Activated CD4-positive, alpha-beta T cell treated with anti-CD3 and anti-CD28 coated beads for 36 hours (primary cell): ENCODE results near the gene RPL3. TPM values are rescaled to one million over a fixed set of nuclear protein-coding genes. Genes with fewer than 3 reads are reported as not detected.
A peak's percentile ranks its signal among the peaks of the same experiment; 100 is the strongest.

Experiments
- ATAC-seq: fragments of 200-7000 bp; cut with Tn5 transposase; one replicate; pipeline ENCODE4 v1.10.0; 2021; ENCODE audit warnings: mild to moderate bottlenecking, moderate library complexity
- CTCF ChIA-PET: fragments of 350-600 bp; sonication (Branson Sonifier 250); formaldehyde crosslinking; loops from one replicate; lab custom pipeline; 2021; ENCODE audit warnings: antibody characterized with exemption; lab: Charles Lee
- POLR2A ChIA-PET: fragments of 350-600 bp; sonication (Branson Sonifier 250); formaldehyde crosslinking; loops from one replicate; lab custom pipeline; 2021; ENCODE audit warnings: antibody characterized with exemption, inconsistent platforms; lab: Charles Lee
- DNase-seq: peaks from one replicate; pipeline ENCODE4 v3.0.0-alpha.2; 2020
- H3K27ac Mint-ChIP-seq: one replicate; pipeline ENCODE4 v1.8.0; 2021; ENCODE audit warnings: mixed read lengths
- H3K27me3 Mint-ChIP-seq: one replicate; pipeline ENCODE4 v1.8.0; 2021; ENCODE audit warnings: mixed read lengths
- H3K36me3 Mint-ChIP-seq: one replicate; pipeline ENCODE4 v1.8.0; 2021; ENCODE audit warnings: low read depth, mixed read lengths
- H3K4me1 Mint-ChIP-seq: one replicate; pipeline ENCODE4 v1.8.0; 2021; ENCODE audit warnings: mixed read lengths
- H3K4me3 Mint-ChIP-seq: one replicate; pipeline ENCODE4 v1.8.0; 2021; ENCODE audit warnings: mild to moderate bottlenecking, moderate library complexity, mixed read lengths
- H3K9me3 Mint-ChIP-seq: one replicate; pipeline ENCODE4 v1.8.0; 2021; ENCODE audit warnings: low read depth, mixed read lengths
- intact Hi-C, 2 experiments: fragments of 100-400 bp; cut with DNase I in 1 of 2; cut with micrococcal nuclease in 1 of 2; formaldehyde crosslinking; loops; one replicate each; pipeline versions ENCODE4 v1.14.2 to v1.15.1; 2022 to 2024; cut with DNase I, micrococcal nuclease
- total RNA-seq, 2 experiments: library from RNA; stranded (reverse); gene quantifications; one replicate each; pipeline ENCODE4 v1.2.3, GENCODE V29; 2021

The RPL3 gene
- total RNA-seq = 1,000 to 10,000 TPM; 2,519 to 3,155 TPM

DNA sequence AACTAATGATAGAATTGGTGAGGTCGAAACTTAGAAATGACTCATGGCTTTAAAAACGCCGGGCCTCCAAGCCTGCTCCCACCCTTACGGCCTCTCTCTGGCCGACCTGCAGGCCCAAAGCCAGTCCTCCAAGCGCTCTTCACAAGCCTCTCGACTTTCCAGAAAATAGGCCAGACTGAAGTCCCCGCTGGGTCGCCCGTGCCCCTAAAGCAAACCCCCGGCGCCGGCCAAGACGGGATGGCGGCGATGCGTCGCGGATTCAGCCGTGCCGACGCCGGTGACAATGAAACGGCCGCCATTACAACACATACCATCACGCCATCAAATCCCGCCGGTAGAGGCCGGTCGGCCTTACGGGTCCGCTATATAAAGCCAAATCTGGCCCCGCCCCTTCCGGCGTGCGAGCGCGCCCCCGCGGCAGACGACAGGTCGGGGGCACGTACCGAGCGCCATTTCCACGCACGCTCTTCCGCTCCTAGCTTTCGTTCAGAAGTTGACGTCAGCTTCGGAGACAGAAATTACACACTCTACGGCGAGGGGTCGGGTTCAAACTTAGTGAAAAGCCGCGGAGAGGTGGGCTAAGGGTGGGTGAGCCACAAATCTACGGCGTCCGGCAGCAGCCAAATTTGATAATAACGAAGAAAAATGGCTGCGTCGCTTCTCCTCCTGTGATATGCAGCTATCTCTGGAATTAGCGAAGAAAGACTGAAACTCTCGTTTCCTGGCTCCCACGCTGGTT lies at the start of gene RPL3:
Gene RPL3 (minus strand): TSS at position 340 of the 739 bp plus-strand sequence. CDS start 26 bp downstream, at position 314.
- Mint-ChIP-seq H3K27me3 (no peaks in the 10 kb centered on the region), H3K4me1 (peaks cover 32% of the 10 kb centered on the region), H3K9me3 (no peaks in the 10 kb centered on the region), H3K4me3 (peak within 1 kb of the TSS; percentile 100), H3K36me3 (peaks cover 53% of the 10 kb centered on the region), H3K27ac (peak within 1 kb of the TSS; percentile 100)
- ATAC-seq = peak; percentile 83
- DNase-seq = peak; percentile 98
- ChIA-PET CTCF (interaction anchor here (0.5 to 4.8 kb wide), 18 partner anchors 9 to 914 kb away, joined by 3 to 37 read pairs (median 4); partner anchors contain the start of genes ATF4 and TAB1), POLR2A (interaction anchor here (0.5 to 3.1 kb wide), 28 partner anchors 9 to 725 kb away, joined by 3 to 27 read pairs (median 5); partner anchors contain the start of genes APOBEC3B, ATF4, CBX6 and MIEF1)
- intact Hi-C loops = loop anchor here (1.0 to 10.0 kb wide), 18 partner anchors 69 to 725 kb away; partner anchors contain the start of genes CBX6 (in 2 of the 2), CBX7 (in 2 of the 2), APOBEC3C (in 1 of the 2) and ATF4 (in 1 of the 2)

DNA sequence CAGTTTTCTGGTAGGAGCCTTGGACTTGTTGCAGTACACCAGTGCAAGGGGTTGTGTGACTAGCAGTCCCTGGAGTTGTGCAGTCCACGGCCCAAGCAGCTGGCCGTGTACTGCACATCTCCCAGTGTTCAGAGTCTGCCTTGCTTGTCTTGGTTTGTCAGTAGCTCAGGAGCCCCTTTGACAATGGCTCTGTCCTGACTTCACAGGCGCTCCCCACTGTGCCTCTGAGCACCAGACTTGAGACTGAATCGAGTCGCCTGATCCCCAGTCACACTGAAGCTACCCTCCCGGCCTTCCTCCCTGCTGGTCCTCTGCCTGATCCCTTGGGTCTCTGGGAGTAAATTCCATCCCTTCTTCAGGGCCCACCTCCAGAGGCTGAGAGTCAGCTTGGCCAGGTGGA lies 49.8 kb upstream of the RPL3 start:
- peaks cover 2% of the 10 kb centered on the region for H3K9me3 Mint-ChIP-seq
- no peak overlapping the region for H3K27ac Mint-ChIP-seq
- POLR2A ChIA-PET = no interaction called here
- DNase-seq (no peak), ATAC-seq (no peak)
- intact Hi-C loops = no loop called here
- no peak overlapping the region for H3K4me3 Mint-ChIP-seq
- peaks cover 5% of the 10 kb centered on the region for H3K4me1 Mint-ChIP-seq
- H3K36me3 Mint-ChIP-seq = no peaks in the 10 kb centered on the region
- no peaks in the 10 kb centered on the region for H3K27me3 Mint-ChIP-seq
- CTCF ChIA-PET = interaction anchor here (1.0 kb wide), 1 partner anchor 198 kb away, joined by 3 read pairs; no protein-coding TSS in a partner anchor

DNA sequence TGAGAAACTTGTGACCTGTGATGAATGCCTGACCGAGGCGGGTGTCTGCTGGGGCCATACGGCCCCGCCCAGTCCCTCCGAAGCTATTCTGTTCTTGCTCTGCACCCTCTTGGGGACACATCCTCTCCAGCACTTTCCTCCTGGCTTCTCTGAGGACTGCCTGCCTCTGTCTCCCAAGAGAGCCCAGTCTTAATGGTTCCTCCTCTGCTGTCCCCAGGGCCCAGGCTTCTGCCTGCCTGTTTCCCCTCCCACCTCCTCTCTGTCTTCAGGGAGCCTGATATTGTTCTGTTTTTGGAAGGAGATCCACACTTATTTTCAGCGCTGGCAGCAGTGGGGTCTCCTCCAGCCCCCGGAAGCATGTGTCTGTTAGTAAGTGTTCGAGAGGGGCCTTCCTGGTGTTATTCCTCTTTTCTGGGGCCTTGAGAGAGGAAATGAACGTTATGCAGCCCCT lies 49.1 kb upstream of the RPL3 start:
- DNase-seq = no peak
- Mint-ChIP-seq H3K27ac (no peak overlapping the region), H3K9me3 (peaks cover 2% of the 10 kb centered on the region), H3K36me3 (no peaks in the 10 kb centered on the region), H3K27me3 (no peaks in the 10 kb centered on the region), H3K4me3 (no peak overlapping the region), H3K4me1 (peaks cover 5% of the 10 kb centered on the region)
- CTCF ChIA-PET = no interaction called here
- POLR2A ChIA-PET = no interaction called here
- ATAC-seq = no peak
- intact Hi-C loops = no loop called here

DNA sequence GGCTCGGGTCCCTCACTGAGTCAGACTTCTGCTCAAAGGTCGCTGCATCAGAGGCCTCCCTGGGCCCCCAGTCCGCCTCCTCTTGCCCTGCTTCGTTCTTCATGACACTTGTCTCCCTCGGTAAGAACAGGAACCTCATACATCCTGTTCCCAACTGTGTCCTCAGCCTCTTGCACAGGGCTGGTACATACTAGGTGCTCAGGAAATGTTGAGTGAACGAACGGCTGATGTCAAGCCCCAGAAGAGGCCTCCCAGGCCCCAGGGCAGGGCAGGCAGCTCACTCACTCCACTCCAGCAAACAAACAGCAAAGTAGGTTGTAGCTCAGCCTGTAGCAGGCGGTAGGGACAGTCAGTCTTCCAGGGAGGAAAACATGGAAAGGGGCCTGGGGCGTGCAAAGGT lies 47.6 kb upstream of the RPL3 start:
- Mint-ChIP-seq H3K36me3 (no peaks in the 10 kb centered on the region), H3K4me1 (peaks cover 5% of the 10 kb centered on the region), H3K27ac (peak overlapping the region; percentile 52), H3K9me3 (peaks cover 2% of the 10 kb centered on the region), H3K4me3 (no peak overlapping the region), H3K27me3 (no peaks in the 10 kb centered on the region)
- ChIA-PET CTCF (interaction anchor here (0.6 kb wide), 1 partner anchor 47 kb away, joined by 3 read pairs; the partner anchor contains the start of gene RPL3), POLR2A (no interaction called here)
- ATAC-seq (peak; percentile 78), DNase-seq (peak; percentile 35)
- intact Hi-C loops = no loop called here

DNA sequence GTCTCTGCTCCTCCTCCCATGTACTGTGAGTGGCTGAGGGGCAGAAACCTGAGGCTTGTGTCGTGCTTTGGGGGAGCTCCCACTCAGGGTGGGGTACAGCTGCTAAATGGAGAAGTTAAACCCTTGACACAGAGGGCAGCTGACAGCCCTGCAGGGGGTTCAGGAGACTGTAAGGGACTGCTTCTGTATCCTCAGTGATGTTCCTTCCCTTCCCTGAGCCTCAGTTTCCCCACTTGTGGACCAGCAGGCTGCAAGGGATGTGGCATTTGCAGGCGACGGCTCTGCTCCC lies 46.0 kb upstream of the RPL3 start:
- no peak overlapping the region for H3K4me3 Mint-ChIP-seq
- intact Hi-C loops = no loop called here
- DNase-seq (no peak), ATAC-seq (no peak)
- H3K27me3 Mint-ChIP-seq = no peaks in the 10 kb centered on the region
- CTCF ChIA-PET = no interaction called here
- POLR2A ChIA-PET = no interaction called here
- no peak overlapping the region for H3K27ac Mint-ChIP-seq
- peaks cover 5% of the 10 kb centered on the region for H3K4me1 Mint-ChIP-seq
- no peaks in the 10 kb centered on the region for H3K9me3 Mint-ChIP-seq
- no peaks in the 10 kb centered on the region for H3K36me3 Mint-ChIP-seq

DNA sequence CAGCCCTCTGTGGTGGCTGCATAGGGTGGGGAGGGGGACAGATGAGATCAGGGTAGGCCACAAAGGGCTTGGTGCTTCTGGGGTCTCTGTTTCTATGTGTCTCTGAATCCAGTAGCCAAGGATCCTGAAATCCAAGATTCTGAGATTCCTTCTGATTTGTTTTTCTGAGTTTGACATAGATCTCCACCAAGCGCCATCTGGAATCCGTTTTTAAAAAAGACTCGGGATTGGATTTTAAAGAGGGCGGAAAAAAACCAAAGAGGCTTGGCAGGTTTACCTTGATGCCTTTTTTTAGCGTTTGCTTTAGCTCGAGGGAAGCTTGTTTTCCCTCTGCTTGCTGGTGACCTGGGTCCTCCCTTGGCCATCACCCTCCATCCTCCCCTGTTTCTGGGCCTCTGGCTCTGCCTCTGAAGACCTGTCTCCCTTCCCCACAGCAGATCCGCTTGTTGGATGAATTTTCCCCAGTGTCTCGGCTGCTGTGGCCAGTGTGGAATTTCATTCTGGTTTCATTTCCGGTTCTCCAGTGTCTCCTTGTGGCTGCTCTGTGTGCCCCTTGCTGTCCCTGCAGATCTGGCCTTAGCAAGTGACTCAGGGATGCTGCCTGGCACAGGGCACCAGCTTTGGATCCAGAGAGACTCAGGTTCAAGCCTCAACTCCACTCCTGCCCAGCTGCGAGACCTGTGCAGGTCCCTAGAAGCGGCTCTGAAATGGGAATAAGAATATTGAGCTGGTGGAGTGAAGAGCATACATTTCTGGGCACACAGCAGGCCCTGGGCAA lies 45.5 kb upstream of the RPL3 start:
- H3K27ac Mint-ChIP-seq = no peak overlapping the region
- H3K9me3 Mint-ChIP-seq = no peaks in the 10 kb centered on the region
- no peaks in the 10 kb centered on the region for H3K27me3 Mint-ChIP-seq
- intact Hi-C loops = no loop called here
- ATAC-seq (no peak), DNase-seq (no peak)
- peaks cover 5% of the 10 kb centered on the region for H3K4me1 Mint-ChIP-seq
- ChIA-PET POLR2A (no interaction called here), CTCF (interaction anchor here (0.8 to 1.0 kb wide), 2 partner anchors 13 to 48 kb away, joined by 3 read pairs; no protein-coding TSS in a partner anchor)
- no peaks in the 10 kb centered on the region for H3K36me3 Mint-ChIP-seq
- no peak overlapping the region for H3K4me3 Mint-ChIP-seq

DNA sequence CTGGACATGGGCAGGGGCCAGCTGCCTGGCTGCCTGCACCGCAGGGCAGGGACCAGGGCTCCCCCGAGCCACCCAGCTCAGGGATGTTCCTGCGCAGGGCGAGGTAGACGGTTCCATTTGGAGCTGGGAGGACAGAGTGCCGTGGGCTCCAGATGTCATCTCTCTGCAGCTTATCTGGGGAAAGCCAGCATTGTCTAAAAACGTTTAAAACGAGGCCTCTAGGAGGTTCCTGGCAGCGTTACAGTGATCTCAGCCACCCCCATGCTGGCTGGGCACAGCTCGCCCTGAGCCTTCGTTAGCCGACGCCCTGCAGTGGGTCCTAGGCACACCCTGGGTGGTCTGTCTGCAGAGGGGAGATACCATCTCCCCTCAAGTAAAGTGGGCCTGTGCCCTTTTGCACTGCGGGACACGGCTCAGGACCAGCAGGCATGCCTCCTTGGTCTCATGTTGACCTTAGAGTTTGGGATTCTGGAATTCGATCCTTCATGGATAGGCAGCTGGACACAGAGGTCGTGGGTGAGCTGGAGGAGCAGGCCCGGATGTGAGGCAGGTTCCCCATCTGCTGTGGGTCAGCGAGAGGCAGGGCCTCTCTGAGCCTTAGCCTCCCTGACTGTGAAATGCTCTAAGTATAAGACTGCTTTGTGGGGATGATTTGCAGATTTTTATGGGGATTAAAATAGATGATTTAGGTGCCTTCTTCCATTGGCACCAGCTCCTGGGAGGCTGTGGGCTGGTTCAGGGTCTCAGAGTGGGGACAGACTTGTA lies 44.5 kb upstream of the RPL3 start:
- H3K27me3 Mint-ChIP-seq = no peaks in the 10 kb centered on the region
- CTCF ChIA-PET = interaction anchor here (0.6 to 1.0 kb wide), 2 partner anchors 38 to 47 kb away, joined by 3 read pairs; no protein-coding TSS in a partner anchor
- H3K27ac Mint-ChIP-seq = no peak overlapping the region
- H3K9me3 Mint-ChIP-seq = no peaks in the 10 kb centered on the region
- DNase-seq = no peak
- peaks cover 5% of the 10 kb centered on the region for H3K4me1 Mint-ChIP-seq
- no peak overlapping the region for H3K4me3 Mint-ChIP-seq
- ATAC-seq = no peak
- intact Hi-C loops = no loop called here
- no peaks in the 10 kb centered on the region for H3K36me3 Mint-ChIP-seq
- POLR2A ChIA-PET = no interaction called here

DNA sequence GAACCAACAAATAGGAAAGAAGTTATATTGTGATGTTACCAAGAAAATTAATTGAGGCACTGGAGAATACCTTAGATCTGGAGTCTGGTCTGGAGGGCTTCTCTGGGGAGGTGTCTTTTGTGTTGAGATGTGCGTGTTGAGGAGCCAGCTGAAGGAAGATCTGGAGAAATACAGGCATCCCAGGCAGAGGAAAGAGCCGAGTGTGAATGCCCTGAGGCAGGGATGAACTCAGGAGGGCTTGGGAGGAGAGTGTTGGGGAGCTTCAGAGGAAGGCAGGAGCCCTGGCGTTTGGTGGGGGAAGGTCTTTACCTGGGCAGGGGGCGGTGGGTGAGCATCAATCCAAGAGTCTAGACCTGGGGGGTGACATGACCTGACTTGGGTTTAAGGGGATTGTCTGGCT lies 43.5 kb upstream of the RPL3 start:
- intact Hi-C loops = no loop called here
- H3K9me3 Mint-ChIP-seq = no peaks in the 10 kb centered on the region
- no peak for DNase-seq
- no peaks in the 10 kb centered on the region for H3K27me3 Mint-ChIP-seq
- CTCF ChIA-PET = no interaction called here
- H3K36me3 Mint-ChIP-seq = no peaks in the 10 kb centered on the region
- no peak overlapping the region for H3K27ac Mint-ChIP-seq
- POLR2A ChIA-PET = no interaction called here
- no peak overlapping the region for H3K4me3 Mint-ChIP-seq
- no peak for ATAC-seq
- H3K4me1 Mint-ChIP-seq = peaks cover 5% of the 10 kb centered on the region

DNA sequence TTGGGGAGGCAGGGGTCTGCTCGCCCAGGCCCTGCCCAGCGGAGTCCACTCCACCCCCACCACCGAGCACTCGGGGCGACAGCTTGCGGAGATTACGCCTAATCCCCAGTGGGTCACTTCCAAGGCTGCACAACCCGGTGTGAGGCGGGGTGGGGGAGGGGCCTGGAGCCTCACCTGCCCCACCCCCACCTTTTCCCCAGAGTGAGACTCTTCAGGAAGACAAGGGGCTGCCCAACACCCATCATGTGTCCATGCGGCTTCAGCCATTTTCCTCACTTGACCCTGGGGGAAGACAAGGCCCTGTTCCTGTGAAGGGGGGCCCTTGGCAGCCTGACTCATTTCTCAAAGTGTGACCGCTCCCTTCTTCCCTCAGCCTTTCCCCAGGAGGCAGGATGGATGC lies 42.8 kb upstream of the RPL3 start:
- H3K36me3 Mint-ChIP-seq = no peaks in the 10 kb centered on the region
- no peak overlapping the region for H3K4me3 Mint-ChIP-seq
- intact Hi-C loops = no loop called here
- CTCF ChIA-PET = interaction anchor here (0.6 kb wide), 1 partner anchor 981 kb away, joined by 3 read pairs; no protein-coding TSS in a partner anchor
- POLR2A ChIA-PET = no interaction called here
- DNase-seq (no peak), ATAC-seq (no peak)
- H3K27me3 Mint-ChIP-seq = no peaks in the 10 kb centered on the region
- H3K9me3 Mint-ChIP-seq = no peaks in the 10 kb centered on the region
- no peak overlapping the region for H3K27ac Mint-ChIP-seq
- peaks cover 5% of the 10 kb centered on the region for H3K4me1 Mint-ChIP-seq

DNA sequence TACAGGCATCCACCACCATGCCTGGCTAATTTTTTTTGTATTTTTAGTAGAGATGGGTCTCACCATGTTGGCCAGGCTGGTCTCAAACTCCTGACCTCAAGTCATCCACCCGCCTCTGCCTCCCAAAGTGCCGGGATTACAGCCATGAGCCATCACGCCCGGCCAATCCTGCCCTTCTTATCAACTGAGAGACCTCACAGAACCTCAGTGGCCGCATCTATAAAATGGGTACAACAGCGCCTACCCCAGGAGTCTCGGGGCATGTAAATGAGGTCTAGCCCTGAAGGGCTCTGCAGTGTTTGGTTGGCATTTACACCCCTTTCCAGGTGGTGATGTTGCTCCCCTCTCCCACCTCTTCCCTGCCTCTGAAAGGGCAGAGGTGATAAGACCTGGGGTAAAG lies 42.1 kb upstream of the RPL3 start:
- Mint-ChIP-seq H3K36me3 (no peaks in the 10 kb centered on the region), H3K9me3 (no peaks in the 10 kb centered on the region), H3K4me3 (no peak overlapping the region), H3K27ac (no peak overlapping the region), H3K4me1 (no peaks in the 10 kb centered on the region), H3K27me3 (no peaks in the 10 kb centered on the region)
- ATAC-seq (no peak), DNase-seq (no peak)
- CTCF ChIA-PET = no interaction called here
- POLR2A ChIA-PET = no interaction called here
- intact Hi-C loops = no loop called here
